ENCODE measurements around the gene PTPRT.

PTPRT gene

GRCh38 chr20:42402455-42402854 is 787.3 kb downstream of the PTPRT start:
- H3K4me3 ChIP-seq (ENCODE audit: low read depth in 1 of 5, low read length in 5 of 5): no peak overlapping the region
- H3K36me3 ChIP-seq (ENCODE audit: control insufficient read depth in 5 of 5, insufficient read depth in 5 of 5, low read length in 5 of 5): no peaks in the 10 kb centered on the region
- no peaks in the 10 kb centered on the region for H3K27me3 ChIP-seq (ENCODE audit: control insufficient read depth in 5 of 5, insufficient read depth in 4 of 5, low read length in 5 of 5)
- H3K4me1 ChIP-seq (ENCODE audit: control insufficient read depth in 5 of 5, insufficient read depth in 5 of 5, low read length in 5 of 5): peaks cover 0 to 26% (median 11%) of the 10 kb centered on the region in 5 donors
- H3K9ac ChIP-seq (ENCODE audit: low read length in 5 of 5): no peak overlapping the region
- H3K9me3 ChIP-seq (ENCODE audit: control insufficient read depth in 5 of 5, low read length in 5 of 5): no peaks in the 10 kb centered on the region
- H3K27ac ChIP-seq (ENCODE audit: low read depth, low read length): no peak overlapping the region

GRCh38 chr20:42401613-42402012 is 788.1 kb downstream of the PTPRT start:
- H3K9ac ChIP-seq (ENCODE audit: low read length in 5 of 5): no peak overlapping the region
- H3K9me3 ChIP-seq (ENCODE audit: control insufficient read depth in 5 of 5, low read length in 5 of 5): no peaks in the 10 kb centered on the region
- H3K4me1 ChIP-seq (ENCODE audit: control insufficient read depth in 5 of 5, insufficient read depth in 5 of 5, low read length in 5 of 5): peaks cover 0 to 26% (median 11%) of the 10 kb centered on the region in 5 donors
- H3K4me3 ChIP-seq (ENCODE audit: low read depth in 1 of 5, low read length in 5 of 5): no peak overlapping the region
- no peaks in the 10 kb centered on the region for H3K27me3 ChIP-seq (ENCODE audit: control insufficient read depth in 5 of 5, insufficient read depth in 4 of 5, low read length in 5 of 5)
- peak overlapping the region; percentile 5 for H3K27ac ChIP-seq (ENCODE audit: low read depth, low read length)
- H3K36me3 ChIP-seq (ENCODE audit: control insufficient read depth in 5 of 5, insufficient read depth in 5 of 5, low read length in 5 of 5): no peaks in the 10 kb centered on the region

- Histone ChIP-seq H3K27ac (ENCODE audit: low read depth, low read length) (no peak overlapping the region), H3K9me3 (ENCODE audit: control insufficient read depth in 5 of 5, low read length in 5 of 5) (no peaks in the 10 kb centered on the region), H3K4me3 (ENCODE audit: low read depth in 1 of 5, low read length in 5 of 5) (no peak overlapping the region), H3K27me3 (ENCODE audit: control insufficient read depth in 5 of 5, insufficient read depth in 4 of 5, low read length in 5 of 5) (no peaks in the 10 kb centered on the region), H3K4me1 (ENCODE audit: control insufficient read depth in 5 of 5, insufficient read depth in 5 of 5, low read length in 5 of 5) (peaks cover 0 to 27% (median 11%) of the 10 kb centered on the region in 5 donors), H3K9ac (ENCODE audit: low read length in 5 of 5) (no peak overlapping the region), H3K36me3 (ENCODE audit: control insufficient read depth in 5 of 5, insufficient read depth in 5 of 5, low read length in 5 of 5) (no peaks in the 10 kb centered on the region)
Observed at GRCh38 chr20:42399802-42400201, 789.9 kb downstream of the PTPRT start.

GRCh38 chr20:42392442-42392841 is 797.3 kb downstream of the PTPRT start:
- no peaks in the 10 kb centered on the region for H3K36me3 ChIP-seq (ENCODE audit: control insufficient read depth in 5 of 5, insufficient read depth in 5 of 5, low read length in 5 of 5)

GRCh38 chr20:42391807-42392206 is 797.9 kb downstream of the PTPRT start:
- Histone ChIP-seq H3K4me1 (ENCODE audit: control insufficient read depth in 5 of 5, insufficient read depth in 5 of 5, low read length in 5 of 5) (peaks cover 0 to 28% (median 18%) of the 10 kb centered on the region in 5 donors), H3K9me3 (ENCODE audit: control insufficient read depth in 5 of 5, low read length in 5 of 5) (peaks cover 0 to 4% (median 0%) of the 10 kb centered on the region in 5 donors), H3K27me3 (ENCODE audit: control insufficient read depth in 5 of 5, insufficient read depth in 4 of 5, low read length in 5 of 5) (no peaks in the 10 kb centered on the region), H3K27ac (ENCODE audit: low read depth, low read length) (peak overlapping the region; percentile 48), H3K4me3 (ENCODE audit: low read depth in 1 of 5, low read length in 5 of 5) (no peak overlapping the region), H3K36me3 (ENCODE audit: control insufficient read depth in 5 of 5, insufficient read depth in 5 of 5, low read length in 5 of 5) (no peaks in the 10 kb centered on the region), H3K9ac (ENCODE audit: low read length in 5 of 5) (no peak overlapping the region)

More at GRCh38 chr20:42392442-42392841, 797.3 kb downstream of the PTPRT start:
- peaks cover 0 to 4% (median 0%) of the 10 kb centered on the region in 5 donors for H3K9me3 ChIP-seq (ENCODE audit: control insufficient read depth in 5 of 5, low read length in 5 of 5)
- no peak overlapping the region for H3K4me3 ChIP-seq (ENCODE audit: low read depth in 1 of 5, low read length in 5 of 5)
- no peaks in the 10 kb centered on the region for H3K27me3 ChIP-seq (ENCODE audit: control insufficient read depth in 5 of 5, insufficient read depth in 4 of 5, low read length in 5 of 5)
- peaks cover 0 to 28% (median 18%) of the 10 kb centered on the region in 5 donors for H3K4me1 ChIP-seq (ENCODE audit: control insufficient read depth in 5 of 5, insufficient read depth in 5 of 5, low read length in 5 of 5)
- peak overlapping the region; percentile 48 for H3K27ac ChIP-seq (ENCODE audit: low read depth, low read length)
- H3K9ac ChIP-seq (ENCODE audit: low read length in 5 of 5): no peak overlapping the region

GRCh38 chr20:42380287-42380686 is 809.4 kb downstream of the PTPRT start:
- Histone ChIP-seq H3K27me3 (ENCODE audit: control insufficient read depth in 5 of 5, insufficient read depth in 4 of 5, low read length in 5 of 5) (peaks cover 0 to 6% (median 0%) of the 10 kb centered on the region in 5 donors), H3K9ac (ENCODE audit: low read length in 5 of 5) (no peak overlapping the region), H3K27ac (ENCODE audit: low read depth, low read length) (no peak overlapping the region), H3K9me3 (ENCODE audit: control insufficient read depth in 5 of 5, low read length in 5 of 5) (no peaks in the 10 kb centered on the region), H3K4me3 (ENCODE audit: low read depth in 1 of 5, low read length in 5 of 5) (no peak overlapping the region), H3K4me1 (ENCODE audit: control insufficient read depth in 5 of 5, insufficient read depth in 5 of 5, low read length in 5 of 5) (no peaks in the 10 kb centered on the region), H3K36me3 (ENCODE audit: control insufficient read depth in 5 of 5, insufficient read depth in 5 of 5, low read length in 5 of 5) (no peaks in the 10 kb centered on the region)

- no peaks in the 10 kb centered on the region for H3K36me3 ChIP-seq (ENCODE audit: control insufficient read depth in 5 of 5, insufficient read depth in 5 of 5, low read length in 5 of 5)
- no peak overlapping the region for H3K4me3 ChIP-seq (ENCODE audit: low read depth in 1 of 5, low read length in 5 of 5)
- H3K27me3 ChIP-seq (ENCODE audit: control insufficient read depth in 5 of 5, insufficient read depth in 4 of 5, low read length in 5 of 5): peaks cover 0 to 6% (median 0%) of the 10 kb centered on the region in 5 donors
- no peak overlapping the region for H3K9ac ChIP-seq (ENCODE audit: low read length in 5 of 5)
- no peak overlapping the region for H3K27ac ChIP-seq (ENCODE audit: low read depth, low read length)
- no peaks in the 10 kb centered on the region for H3K4me1 ChIP-seq (ENCODE audit: control insufficient read depth in 5 of 5, insufficient read depth in 5 of 5, low read length in 5 of 5)
- H3K9me3 ChIP-seq (ENCODE audit: control insufficient read depth in 5 of 5, low read length in 5 of 5): no peaks in the 10 kb centered on the region
Observed at GRCh38 chr20:42379385-42379784, 810.3 kb downstream of the PTPRT start.

- Histone ChIP-seq H3K36me3 (ENCODE audit: control insufficient read depth in 5 of 5, insufficient read depth in 5 of 5, low read length in 5 of 5) (no peaks in the 10 kb centered on the region), H3K27ac (ENCODE audit: low read depth, low read length) (no peak overlapping the region), H3K4me1 (ENCODE audit: control insufficient read depth in 5 of 5, insufficient read depth in 5 of 5, low read length in 5 of 5) (no peaks in the 10 kb centered on the region), H3K4me3 (ENCODE audit: low read depth in 1 of 5, low read length in 5 of 5) (no peak overlapping the region), H3K9ac (ENCODE audit: low read length in 5 of 5) (no peak overlapping the region), H3K27me3 (ENCODE audit: control insufficient read depth in 5 of 5, insufficient read depth in 4 of 5, low read length in 5 of 5) (peaks cover 0 to 6% (median 0%) of the 10 kb centered on the region in 5 donors), H3K9me3 (ENCODE audit: control insufficient read depth in 5 of 5, low read length in 5 of 5) (no peaks in the 10 kb centered on the region)
Observed at GRCh38 chr20:42378826-42379225, 810.9 kb downstream of the PTPRT start.

- Histone ChIP-seq H3K36me3 (ENCODE audit: control insufficient read depth in 5 of 5, insufficient read depth in 5 of 5, low read length in 5 of 5) (no peaks in the 10 kb centered on the region), H3K27ac (ENCODE audit: low read depth, low read length) (no peak overlapping the region), H3K4me1 (ENCODE audit: control insufficient read depth in 5 of 5, insufficient read depth in 5 of 5, low read length in 5 of 5) (no peaks in the 10 kb centered on the region), H3K9ac (ENCODE audit: low read length in 5 of 5) (no peak overlapping the region), H3K9me3 (ENCODE audit: control insufficient read depth in 5 of 5, low read length in 5 of 5) (no peaks in the 10 kb centered on the region), H3K4me3 (ENCODE audit: low read depth in 1 of 5, low read length in 5 of 5) (no peak overlapping the region), H3K27me3 (ENCODE audit: control insufficient read depth in 5 of 5, insufficient read depth in 4 of 5, low read length in 5 of 5) (peaks cover 0 to 9% (median 0%) of the 10 kb centered on the region in 5 donors)
Observed at GRCh38 chr20:42376131-42376530, 813.6 kb downstream of the PTPRT start.

- Histone ChIP-seq H3K9me3 (ENCODE audit: control insufficient read depth in 5 of 5, low read length in 5 of 5) (no peaks in the 10 kb centered on the region), H3K4me3 (ENCODE audit: low read depth in 1 of 5, low read length in 5 of 5) (no peak overlapping the region), H3K9ac (ENCODE audit: low read length in 5 of 5) (no peak overlapping the region), H3K27me3 (ENCODE audit: control insufficient read depth in 5 of 5, insufficient read depth in 4 of 5, low read length in 5 of 5) (peaks cover 0 to 12% (median 0%) of the 10 kb centered on the region in 5 donors), H3K27ac (ENCODE audit: low read depth, low read length) (no peak overlapping the region), H3K4me1 (ENCODE audit: control insufficient read depth in 5 of 5, insufficient read depth in 5 of 5, low read length in 5 of 5) (no peaks in the 10 kb centered on the region), H3K36me3 (ENCODE audit: control insufficient read depth in 5 of 5, insufficient read depth in 5 of 5, low read length in 5 of 5) (no peaks in the 10 kb centered on the region)
Observed at GRCh38 chr20:42373049-42373448, 816.7 kb downstream of the PTPRT start.

- H3K27ac ChIP-seq (ENCODE audit: low read depth, low read length): no peak overlapping the region
- no peaks in the 10 kb centered on the region for H3K36me3 ChIP-seq (ENCODE audit: control insufficient read depth in 5 of 5, insufficient read depth in 5 of 5, low read length in 5 of 5)
- no peaks in the 10 kb centered on the region for H3K9me3 ChIP-seq (ENCODE audit: control insufficient read depth in 5 of 5, low read length in 5 of 5)
Observed at GRCh38 chr20:42370075-42370474, 819.6 kb downstream of the PTPRT start.

More at GRCh38 chr20:42370075-42370474, 819.6 kb downstream of the PTPRT start:
- no peaks in the 10 kb centered on the region for H3K4me1 ChIP-seq (ENCODE audit: control insufficient read depth in 5 of 5, insufficient read depth in 5 of 5, low read length in 5 of 5)
- no peak overlapping the region for H3K4me3 ChIP-seq (ENCODE audit: low read depth in 1 of 5, low read length in 5 of 5)
- H3K27me3 ChIP-seq (ENCODE audit: control insufficient read depth in 5 of 5, insufficient read depth in 4 of 5, low read length in 5 of 5): peaks cover 0 to 7% (median 3%) of the 10 kb centered on the region in 5 donors
- H3K9ac ChIP-seq (ENCODE audit: low read length in 5 of 5): no peak overlapping the region
